NCI-H226 (cell line): ENCODE measurements around the gene BEND5.

ENCODE experiments used
- DNase-seq: peaks from one replicate; pipeline ENCODE4 v3.0.0-alpha.2; 2015

The BEND5 gene

GRCh38 chr1:48718116-48718630, 58.5 kb downstream of the BEND5 start:
- no peak for DNase-seq

- DNase-seq: no peak
Observed at GRCh38 chr1:48717082-48717481, 59.6 kb downstream of the BEND5 start.

GRCh38 chr1:48715921-48716320, 60.8 kb downstream of the BEND5 start:
- no peak for DNase-seq

- no peak for DNase-seq
Observed at GRCh38 chr1:48710915-48711314, 65.8 kb downstream of the BEND5 start.

GRCh38 chr1:48710318-48710717, 66.4 kb downstream of the BEND5 start:
- no peak for DNase-seq

- no peak for DNase-seq
Observed at GRCh38 chr1:48704736-48705135, 72.0 kb downstream of the BEND5 start.

- DNase-seq: no peak
Observed at GRCh38 chr1:48701445-48701844, 75.2 kb downstream of the BEND5 start.

GRCh38 chr1:48697066-48697707, 79.5 kb downstream of the BEND5 start:
- no peak for DNase-seq

- DNase-seq: no peak
Observed at GRCh38 chr1:48695161-48695560, 81.5 kb downstream of the BEND5 start.

GRCh38 chr1:48693674-48694320, 82.9 kb downstream of the BEND5 start:
- DNase-seq: no peak

- no peak for DNase-seq
Observed at GRCh38 chr1:48693180-48693579, 83.5 kb downstream of the BEND5 start.

- DNase-seq: no peak
Observed at GRCh38 chr1:48692235-48692634, 84.5 kb downstream of the BEND5 start.

- DNase-seq: no peak
Observed at GRCh38 chr1:48691429-48692001, 85.2 kb downstream of the BEND5 start.

GRCh38 chr1:48688102-48688760, 88.5 kb downstream of the BEND5 start:
- DNase-seq: no peak

- DNase-seq: no peak
Observed at GRCh38 chr1:48687282-48688045, 89.2 kb downstream of the BEND5 start.

GRCh38 chr1:48686159-48686558, 90.5 kb downstream of the BEND5 start:
- no peak for DNase-seq

GRCh38 chr1:48684381-48684780, 92.3 kb downstream of the BEND5 start:
- DNase-seq: no peak

- DNase-seq: no peak
Observed at GRCh38 chr1:48683839-48684238, 92.9 kb downstream of the BEND5 start.

- DNase-seq: no peak
Observed at GRCh38 chr1:48681476-48682305, 95.0 kb downstream of the BEND5 start.

GRCh38 chr1:48680411-48681035, 96.2 kb downstream of the BEND5 start:
- DNase-seq: no peak

- no peak for DNase-seq
Observed at GRCh38 chr1:48679859-48680258, 96.8 kb downstream of the BEND5 start.
